NCI-H1436 treated with DMSO at 0.1 percent for 48 hours (cell line): ENCODE results near the gene CUX1.
"Not testable (repeated sequence)": the region's sequence is repeated elsewhere in the genome, so short reads cannot be mapped to it uniquely, and the experiment has no call there.

Experiments used
- DNase-seq: peaks from one replicate; lab custom pipeline; 2025; lab: John Stamatoyannopoulos, UW

The CUX1 gene

DNA sequence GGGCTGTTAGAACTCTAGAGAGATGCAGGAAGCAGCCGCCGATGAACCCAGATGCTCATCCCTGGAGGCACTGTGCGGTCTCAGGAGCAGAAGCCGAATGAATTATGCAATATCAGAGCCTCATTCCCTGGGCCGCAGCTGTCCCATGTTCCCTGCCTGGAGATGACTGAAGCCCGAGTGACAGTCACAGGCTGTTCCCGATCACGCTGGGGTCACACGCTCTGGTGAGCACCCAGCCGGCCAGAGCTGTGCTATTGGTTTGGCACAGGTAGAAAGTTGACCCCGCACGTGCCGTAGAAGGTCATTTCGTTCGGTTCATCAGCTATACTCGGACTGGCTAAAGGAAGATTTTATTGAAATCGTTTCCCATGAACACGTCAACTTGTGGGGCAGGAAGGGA, 328.7 kb downstream of the CUX1 start:
- DNase-seq: no peak

DNA sequence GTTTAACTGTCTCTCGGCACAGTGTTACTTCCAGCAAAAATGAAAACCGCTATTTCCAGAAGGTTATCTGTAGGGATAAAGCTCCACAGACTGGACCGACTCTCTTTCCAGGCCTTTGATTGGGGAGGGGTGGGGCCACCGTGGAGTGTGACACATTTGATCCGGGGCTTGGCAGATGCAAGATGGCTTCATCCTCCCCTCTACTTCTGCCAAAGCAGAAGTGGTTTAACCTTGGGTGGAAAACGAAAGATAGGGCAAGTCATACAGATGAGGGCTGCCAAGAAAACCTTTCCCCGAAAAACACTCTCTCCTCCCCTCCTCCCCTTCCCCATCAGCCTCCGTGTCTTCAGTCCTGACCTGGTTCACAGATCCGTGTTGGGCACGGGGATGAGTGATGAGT, 329.6 kb downstream of the CUX1 start:
- no peak for DNase-seq

DNA sequence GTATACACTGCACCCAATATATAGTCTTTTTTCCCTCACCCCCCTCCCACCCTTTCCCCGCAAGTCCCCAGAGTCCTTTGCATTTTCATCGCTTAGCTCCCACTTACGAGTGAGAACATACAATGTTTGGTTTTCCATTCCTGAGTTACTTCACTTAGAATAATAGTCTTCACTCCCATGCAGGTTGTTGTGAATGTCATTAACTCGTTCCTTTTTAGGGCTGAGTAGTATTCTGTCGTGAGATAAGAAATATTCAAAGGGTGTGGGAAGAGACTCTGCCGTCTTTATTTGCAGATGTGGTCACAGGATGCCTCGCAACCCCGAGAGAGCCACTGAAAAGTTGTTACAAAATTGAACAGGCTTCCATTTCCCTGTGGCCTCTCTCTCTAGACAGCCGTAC, 331.4 kb downstream of the CUX1 start:
- no peak for DNase-seq

DNA sequence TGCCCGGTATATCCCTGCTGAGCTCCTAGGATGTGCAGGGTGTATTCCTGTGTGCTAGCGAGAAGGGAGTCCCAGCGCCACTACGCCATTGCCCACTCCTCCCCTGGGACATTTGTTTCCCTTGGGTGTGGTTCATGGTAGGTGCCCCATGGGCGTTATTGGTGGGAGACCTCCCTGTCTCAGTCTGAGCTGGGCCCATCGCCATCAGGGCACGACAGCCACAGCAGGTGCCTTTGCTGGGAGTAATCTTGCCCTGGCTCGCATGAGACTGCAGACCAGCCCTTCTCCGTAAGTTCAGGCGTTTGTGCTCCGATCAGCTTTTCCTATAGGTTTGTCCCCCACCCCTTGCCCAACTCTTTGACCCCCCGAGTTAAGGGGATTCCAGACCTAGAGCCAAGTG, 332.0 kb downstream of the CUX1 start:
- no peak for DNase-seq

DNA sequence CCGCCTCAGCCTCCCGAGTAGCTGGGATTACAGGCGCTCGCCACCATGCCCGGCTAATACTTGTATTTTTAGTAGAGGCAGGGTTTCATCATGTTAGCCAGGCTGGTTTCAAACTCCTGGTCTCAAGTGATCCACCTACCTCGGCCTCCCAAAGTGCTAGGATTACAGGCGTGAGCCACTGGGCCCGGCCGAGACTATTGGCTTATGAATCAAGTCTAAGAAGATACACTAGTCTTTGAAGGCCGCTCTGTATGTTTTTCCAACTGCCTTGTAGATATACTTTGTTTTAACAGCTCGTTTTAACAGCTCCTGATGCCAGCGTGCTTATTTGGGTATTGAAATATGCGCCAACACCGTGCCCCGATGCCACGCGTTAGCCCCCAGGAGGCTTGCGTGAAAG, 332.8 kb downstream of the CUX1 start:
- no peak for DNase-seq

DNA sequence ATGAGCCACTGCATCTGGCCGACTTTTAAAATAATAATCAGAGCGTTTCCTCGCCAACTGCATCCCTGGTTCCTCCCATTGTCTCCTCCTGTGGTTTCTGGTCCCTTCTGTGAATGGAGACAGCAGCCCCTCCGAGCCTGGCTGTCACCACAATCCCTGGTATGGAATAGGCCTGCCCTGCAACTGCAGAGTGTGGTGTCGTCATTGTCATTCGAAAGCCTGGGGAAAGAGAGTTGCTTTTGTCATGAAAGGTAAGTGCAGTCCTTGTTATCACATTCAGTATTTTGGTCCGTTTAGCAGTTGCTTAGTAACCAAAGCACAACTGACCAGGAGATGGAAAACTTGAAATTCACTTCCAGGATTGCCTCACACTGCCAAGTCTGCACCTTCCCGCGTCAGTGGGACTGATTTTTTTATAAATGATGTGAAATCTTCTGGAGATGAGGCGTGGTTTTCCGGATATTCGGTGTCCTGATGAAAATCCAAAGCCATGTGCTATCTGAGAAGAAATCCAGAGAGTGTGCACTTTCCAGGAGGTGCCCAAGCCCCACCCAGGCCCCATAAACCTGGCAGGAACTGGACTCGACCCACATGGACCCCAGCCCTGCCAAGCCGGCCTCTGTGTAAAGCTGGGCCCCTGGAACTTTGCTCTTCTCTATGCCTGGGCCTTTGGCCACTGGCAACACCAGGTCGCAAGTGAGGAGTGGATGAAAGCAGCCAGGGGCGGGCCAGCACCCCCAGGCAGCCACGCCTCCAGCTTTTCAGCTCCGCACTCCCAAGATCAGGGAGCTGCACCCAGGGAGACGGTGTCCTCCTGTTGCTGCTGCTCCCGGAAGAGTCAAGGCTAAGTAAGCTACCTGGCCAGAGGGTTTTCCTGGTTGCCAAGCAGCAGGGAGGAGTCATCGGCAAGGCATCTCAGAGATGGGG, 335.5 kb downstream of the CUX1 start:
- DNase-seq: no peak

DNA sequence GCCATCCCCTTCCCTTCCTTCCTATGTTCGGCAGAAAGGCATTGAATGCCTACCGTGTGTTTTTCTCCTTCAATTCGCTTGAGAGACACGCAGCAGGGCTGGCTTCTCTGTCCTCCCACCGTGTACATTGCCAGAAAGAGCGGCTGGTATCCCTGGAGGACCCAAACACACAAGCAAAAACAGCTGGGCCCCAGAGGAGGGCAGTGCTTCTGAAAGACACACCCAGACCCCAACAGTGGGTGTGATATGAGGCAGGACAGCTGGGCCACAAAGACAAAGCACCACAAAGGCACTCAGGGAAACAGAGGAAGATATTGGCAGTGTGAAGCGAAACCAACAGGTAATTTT, 336.1 kb downstream of the CUX1 start:
- no peak for DNase-seq

DNA sequence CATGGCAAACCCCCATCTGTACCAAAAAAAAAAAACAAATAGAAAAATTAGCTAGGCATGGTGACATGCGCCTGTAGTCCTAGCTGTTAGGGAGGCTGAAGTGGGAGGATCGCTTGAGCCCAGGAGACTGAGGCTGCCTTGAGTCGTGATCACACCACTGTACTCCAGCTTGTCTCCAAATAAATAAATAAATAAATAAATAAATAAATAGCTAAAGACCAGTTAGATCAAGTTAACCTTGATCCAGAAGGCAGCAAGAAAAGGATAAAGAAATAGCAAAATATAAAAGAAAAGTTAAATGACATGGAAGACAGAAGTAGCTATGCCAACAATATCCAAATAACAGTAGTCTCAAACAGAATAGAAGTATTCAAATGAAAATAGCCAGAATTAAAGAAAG, 337.0 kb downstream of the CUX1 start:
- DNase-seq: no peak

DNA sequence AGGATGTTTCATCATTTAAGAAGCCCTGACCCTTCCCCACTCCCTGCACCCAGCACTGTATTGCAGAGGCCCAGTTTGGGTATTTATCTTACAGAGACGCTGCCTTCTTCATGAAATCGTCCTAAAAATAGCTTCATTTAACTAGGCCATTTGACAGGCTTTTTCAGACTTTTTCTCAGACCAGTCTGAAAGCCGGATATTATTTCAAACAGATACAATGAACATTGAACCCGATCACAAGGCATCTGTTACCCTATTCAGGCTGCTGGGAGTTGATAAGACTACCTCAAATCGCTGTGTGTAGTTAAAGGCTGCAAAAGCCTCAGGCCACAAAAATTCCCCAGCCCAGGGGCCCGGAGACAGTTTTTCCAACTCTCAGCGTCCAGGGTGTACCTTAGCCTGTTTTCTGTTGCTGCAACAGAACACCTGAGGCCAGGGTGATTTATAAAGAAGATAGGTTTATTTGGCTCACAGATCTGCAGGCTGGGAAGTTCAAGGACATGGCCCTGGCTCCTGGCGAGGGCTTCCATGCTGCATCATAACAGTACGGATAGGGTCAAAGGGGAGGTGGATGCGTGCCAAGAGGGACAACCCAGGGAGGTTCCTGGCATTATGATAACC, 338.5 kb downstream of the CUX1 start:
- DNase-seq: no peak

DNA sequence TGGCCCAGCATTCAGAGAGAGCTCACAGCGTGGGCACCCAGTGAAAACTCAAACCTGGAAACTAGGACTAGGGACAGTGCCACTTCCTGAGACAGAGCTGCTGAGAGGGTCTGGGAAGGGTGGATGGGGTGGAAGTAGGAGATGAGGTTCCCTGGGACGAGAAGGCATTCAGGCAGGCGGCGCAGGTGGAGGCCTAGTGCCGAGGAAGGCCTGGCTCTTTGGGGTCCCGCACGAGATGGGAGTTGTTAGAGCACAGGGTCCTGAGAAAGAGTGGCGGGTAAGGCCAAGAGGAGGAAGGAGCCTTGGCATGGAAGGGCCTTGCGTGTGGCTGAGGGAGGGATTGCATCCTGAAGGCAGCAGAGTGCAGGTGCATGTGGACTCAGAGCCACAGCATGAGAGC, 339.4 kb downstream of the CUX1 start:
- no peak for DNase-seq

DNA sequence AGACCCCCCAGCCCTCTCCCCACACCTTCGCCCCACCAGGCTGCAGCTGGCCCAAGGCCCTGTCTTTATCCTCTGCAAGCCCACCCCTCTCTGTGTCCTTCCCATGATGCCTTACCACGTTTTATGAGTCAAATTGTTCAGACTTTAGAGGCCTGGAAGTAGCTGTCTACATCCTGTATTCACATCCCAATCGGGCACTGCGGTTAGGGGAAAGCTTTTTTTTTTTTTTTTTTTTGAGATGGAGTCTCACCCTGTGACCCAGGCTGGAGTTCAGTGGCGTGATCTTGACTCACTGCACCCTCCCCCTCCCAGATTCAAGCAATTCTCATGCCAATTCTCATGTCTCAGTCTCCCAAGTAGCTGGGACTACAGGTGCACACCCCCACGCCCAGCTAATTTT, 347.7 kb downstream of the CUX1 start:
- DNase-seq: no peak

DNA sequence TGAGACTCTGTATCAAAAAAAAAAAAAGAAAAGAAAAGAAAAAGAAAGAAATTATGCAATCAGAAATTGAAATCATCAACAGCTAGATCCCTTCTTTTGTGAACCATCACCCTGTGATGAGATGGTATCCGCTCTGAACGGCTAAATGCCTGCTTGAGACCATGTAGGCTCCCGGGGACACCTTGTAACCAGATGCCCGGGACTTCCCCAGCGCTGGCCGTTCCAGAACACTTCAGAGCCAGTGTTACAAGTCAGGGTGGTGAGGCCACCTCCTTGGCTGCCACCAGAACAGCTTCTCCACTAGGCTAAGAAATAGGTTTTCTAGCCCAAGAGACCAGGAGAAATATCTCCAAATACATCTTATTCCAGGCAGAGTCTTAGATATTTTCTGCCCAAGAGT, 349.8 kb downstream of the CUX1 start:
- DNase-seq: no peak

DNA sequence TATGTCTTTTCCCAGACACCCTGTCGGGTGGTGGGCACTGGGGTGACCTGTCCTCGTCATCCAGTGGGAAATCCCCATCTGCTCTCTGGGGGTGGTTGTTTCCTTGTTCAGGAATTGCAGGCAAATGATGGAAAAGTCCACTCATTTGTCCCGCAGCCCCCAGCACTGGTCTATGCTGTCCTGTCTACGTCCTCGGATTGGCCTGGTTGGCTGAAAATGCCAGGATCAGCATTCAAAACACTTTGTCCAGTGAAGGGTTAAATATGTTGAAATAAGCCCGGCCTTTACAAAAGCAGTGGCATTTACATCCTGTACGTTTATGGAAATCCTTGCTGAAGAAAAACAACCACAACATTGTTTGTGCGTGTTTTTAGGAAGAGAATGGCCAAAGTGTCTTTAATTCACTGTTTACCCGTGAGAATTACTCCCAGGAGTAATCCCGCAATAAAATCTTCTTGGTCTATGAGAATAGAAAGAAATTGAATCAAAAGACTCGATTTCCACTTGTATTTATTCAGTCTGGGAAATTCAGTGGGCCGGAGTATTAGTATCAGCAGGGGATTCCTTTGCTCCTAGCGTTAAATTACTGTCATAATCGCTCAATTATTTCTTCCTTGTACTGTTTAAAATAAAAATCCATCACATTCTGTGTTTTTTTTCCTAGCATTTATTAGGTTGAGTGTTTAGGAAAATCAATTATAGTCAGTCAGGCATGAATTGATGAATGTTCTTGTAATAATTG, 352.4 kb downstream of the CUX1 start:
- no peak for DNase-seq

DNA sequence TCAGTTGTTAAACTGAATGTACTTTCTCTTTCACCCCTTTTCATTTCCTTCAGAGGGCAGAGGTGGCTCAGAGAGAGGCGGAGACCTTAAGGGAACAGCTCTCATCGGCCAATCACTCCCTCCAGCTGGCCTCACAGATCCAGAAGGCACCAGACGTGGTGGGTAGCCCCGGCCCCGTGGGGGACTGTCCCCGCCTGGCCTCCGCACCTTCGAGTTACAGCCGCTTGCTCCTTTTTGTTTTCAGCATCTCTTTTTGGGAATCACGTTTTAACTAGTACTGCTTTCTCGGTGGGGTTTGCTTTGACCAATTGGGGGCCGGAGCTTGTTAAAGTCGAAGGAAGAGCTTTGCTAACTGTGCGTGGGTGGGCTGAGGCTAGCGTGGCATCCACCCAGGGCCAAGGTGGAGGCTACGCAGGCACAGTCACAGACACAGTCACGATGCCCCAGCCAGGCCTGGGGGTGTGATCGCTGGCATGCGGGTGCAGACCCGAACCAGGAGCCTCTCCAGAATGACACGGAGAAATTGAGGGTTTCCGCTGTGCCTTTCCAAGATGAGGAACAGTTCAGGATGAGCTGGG, 353.1 kb downstream of the CUX1 start:
- no peak for DNase-seq

DNA sequence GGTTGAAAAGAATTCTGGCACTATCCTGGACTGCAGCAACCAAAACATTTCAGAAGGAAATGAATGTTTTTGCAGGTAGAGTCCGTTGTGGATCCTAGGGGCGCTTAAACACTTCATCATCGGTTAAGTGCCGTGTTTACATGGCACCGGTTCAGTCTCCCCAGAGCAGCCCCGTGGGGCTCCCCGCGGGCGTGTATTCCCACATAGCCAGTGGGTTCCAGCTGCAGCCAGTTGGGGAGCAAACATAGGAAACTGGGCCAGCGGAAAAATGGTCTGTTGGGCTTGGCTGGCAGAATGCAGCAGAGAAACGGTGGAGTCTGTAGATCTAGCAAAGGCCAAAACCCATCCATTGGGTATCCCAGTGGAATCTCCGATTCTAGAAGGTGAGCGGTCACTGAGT, 356.2 kb downstream of the CUX1 start:
- DNase-seq: no peak

DNA sequence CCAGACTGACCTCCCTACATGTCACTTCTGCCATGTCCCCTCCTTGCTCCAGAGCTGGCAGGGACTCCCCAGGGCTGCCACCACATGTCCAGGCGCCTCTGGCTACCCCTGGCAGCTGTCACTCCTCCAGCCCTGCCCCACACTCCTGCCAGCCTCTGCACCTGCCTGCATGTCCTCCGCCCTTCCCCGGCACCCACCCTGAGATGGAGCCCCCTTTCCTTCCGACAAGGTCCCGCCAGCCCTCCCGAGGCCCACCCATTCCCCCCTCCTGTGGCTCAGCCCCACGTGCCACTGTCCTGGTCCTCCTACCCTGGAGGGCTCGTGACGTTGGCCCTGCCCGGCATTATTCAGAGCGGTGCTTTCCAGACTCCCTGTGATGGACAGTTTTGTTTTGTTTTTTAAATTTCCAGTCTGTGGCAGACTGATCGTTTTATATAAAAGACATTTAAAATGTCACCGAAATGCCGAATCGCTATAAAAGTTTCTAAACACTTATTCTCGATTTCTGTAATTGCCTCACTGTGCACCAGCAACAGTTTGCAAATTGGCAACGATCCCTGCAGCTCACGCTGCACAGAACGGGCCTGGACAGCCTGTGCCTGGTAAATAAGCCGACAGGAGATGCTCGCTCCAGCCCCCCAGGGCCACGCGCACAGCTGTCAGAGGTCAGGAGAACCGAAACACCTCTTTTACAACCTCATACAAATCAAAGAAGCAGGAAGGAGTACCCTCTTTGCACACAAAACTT, 358.2 kb downstream of the CUX1 start:
- no peak for DNase-seq

DNA sequence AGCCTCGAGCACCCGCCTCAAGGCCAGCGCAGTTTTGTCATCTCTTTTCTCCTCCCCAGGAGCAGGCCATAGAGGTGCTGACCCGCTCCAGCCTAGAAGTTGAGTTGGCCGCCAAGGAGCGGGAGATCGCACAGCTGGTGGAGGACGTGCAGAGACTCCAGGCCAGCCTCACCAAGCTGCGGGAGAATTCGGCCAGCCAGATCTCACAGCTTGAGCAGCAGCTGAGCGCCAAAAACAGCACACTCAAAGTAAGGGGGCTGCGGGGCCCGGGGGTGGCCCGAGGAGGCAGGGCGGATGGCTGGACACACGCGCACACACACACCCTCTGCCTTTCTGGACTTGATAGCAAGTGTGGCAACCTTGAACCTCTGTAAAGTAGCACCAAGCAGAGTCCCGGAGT, 361.0 kb downstream of the CUX1 start:
- no peak for DNase-seq

DNA sequence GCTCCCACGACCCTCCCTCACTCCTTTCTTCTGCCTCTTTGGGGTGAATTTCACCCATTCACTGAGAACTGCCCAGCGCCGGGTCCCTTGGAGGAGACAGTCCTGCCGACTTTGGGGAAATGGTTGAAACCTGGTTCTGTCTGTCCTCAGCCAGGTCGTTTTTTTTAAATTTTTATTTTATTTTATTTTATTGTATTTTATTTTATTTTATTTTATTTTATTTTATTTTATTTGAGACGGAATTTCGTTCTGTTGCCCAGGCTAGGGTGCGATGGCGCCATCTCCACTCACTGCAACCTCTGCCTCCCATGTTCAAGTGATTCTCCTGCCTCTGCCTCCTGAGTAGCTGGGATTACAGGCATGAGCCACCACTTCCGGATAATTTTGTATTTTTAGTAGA, 363.3 kb downstream of the CUX1 start:
- DNase-seq: no peak

DNA sequence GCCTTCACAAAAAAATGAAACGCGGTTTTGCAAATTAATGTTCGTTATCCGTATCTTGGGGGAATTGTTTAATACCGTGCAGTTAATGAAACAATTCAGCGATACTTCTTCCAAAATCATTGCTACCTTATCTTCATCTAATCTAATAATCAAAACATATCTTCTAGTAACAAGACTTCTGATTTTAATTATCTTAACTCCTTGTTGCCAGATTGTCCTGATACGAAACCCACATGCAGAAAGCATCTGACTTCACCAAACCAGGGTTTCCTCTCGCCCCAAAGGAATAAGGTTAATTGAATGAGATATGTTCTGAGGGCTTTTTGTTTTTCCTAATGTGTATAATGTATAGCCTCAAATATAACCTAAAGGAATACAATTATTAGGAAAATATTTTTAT, 364.1 kb downstream of the CUX1 start:
- DNase-seq: no peak

DNA sequence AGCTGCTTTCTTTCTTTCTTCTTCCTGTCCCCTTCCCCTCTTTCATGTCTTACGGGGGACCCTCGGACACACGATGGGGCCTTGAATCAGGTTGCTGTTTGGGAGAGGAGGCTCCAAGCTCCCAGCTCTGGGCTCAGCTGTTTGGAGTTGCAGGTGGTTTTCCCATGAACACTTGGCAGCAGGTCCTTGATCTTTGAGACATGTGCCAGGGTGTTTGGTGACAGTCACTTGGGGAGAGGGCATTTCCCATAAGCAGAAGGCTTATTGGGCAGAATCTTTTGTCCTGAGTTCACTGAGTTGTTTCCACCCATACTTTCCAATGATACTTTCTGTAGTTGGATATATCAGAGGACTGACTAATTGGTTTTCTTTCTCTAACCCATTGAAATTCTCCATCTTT, 364.6 kb downstream of the CUX1 start:
- no peak for DNase-seq

DNA sequence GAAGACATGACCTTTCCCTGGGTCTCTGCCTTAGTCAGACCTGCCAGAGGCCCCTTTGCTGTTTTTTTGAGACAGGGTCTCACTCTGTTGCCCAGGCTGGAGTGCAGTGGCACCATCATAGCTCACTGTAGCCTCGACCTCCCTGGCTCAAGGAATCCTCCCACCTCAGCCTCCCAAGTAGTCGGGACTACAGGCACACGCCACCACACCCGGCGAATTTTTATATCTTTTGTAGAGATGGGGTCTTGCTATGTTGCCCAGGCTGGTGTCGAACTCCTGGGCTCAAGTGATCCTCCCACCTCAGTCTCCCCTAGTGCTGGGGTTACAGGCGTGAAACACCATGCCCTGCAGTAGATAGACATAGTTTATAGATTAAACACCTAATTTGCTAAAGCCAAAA, 366.4 kb downstream of the CUX1 start:
- DNase-seq: not testable (repeated sequence)

DNA sequence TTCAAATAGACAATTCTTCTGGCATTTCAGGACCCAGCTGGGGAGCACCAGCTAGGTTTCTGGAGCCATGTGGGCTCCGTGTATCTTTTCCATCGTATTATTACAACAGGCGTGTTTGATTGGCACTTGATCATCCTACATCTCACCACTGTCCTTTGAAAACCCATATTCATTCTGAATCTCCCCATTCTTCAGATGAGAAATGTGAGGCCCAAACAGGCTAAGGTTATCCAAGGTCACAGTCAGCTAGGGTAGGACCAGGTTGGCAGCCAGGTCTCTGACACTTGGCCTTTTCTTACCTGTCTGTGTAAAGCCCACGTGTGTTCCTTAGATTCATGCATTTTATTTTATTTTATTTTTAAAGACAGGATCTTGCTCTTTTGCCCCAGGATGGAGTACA, 366.9 kb downstream of the CUX1 start:
- DNase-seq: no peak
